Mononuclear cell (primary cell): ENCODE data around the gene PRDM7. TPM values are rescaled to one million over a fixed set of nuclear protein-coding genes. Genes with fewer than 3 reads are reported as not detected.

Source experiments
- H3K27me3 ChIP-seq: 2 replicates; pipeline ENCODE4 v1.6.0; 2011; ENCODE audit warnings: low read length, control low read depth; ENCODE audit not compliant: insufficient read depth
- H3K4me1 ChIP-seq: 2 replicates; pipeline ENCODE4 v1.5.1; 2011; ENCODE audit warnings: mild to moderate bottlenecking, low read length, control low read depth; ENCODE audit not compliant: insufficient read depth
- H3K4me3 ChIP-seq: 2 replicates; pipeline ENCODE4 v1.5.1; 2011; ENCODE audit warnings: mild to moderate bottlenecking, low read length, moderate library complexity
- H3K9me3 ChIP-seq: 2 replicates; pipeline ENCODE4 v1.5.1; 2011; ENCODE audit warnings: low read depth, mild to moderate bottlenecking, control low read depth, low read length
- total RNA-seq: library from RNA; depleted of rRNA; stranded (reverse); fragments of >200 nt; gene quantifications from one replicate; pipeline ENCODE4 v1.2.3, GENCODE V29; 2012

Gene PRDM7
- total RNA-seq, 1 donor: not detected

GRCh38 chr16:90032674-90033331, 44.3 kb downstream of the PRDM7 start:
- H3K4me3 ChIP-seq: no peak overlapping the region

GRCh38 chr16:90031931-90032673, 45.0 kb downstream of the PRDM7 start:
- H3K9me3 ChIP-seq: no peaks in the 10 kb centered on the region
- H3K4me3 ChIP-seq: no peak overlapping the region
- no peaks in the 10 kb centered on the region for H3K4me1 ChIP-seq
- H3K27me3 ChIP-seq: no peaks in the 10 kb centered on the region

More at GRCh38 chr16:90032674-90033331, 44.3 kb downstream of the PRDM7 start:
- H3K9me3 ChIP-seq: no peaks in the 10 kb centered on the region
- H3K4me1 ChIP-seq: no peaks in the 10 kb centered on the region
- H3K27me3 ChIP-seq: no peaks in the 10 kb centered on the region

GRCh38 chr16:90031186-90031930, 45.8 kb downstream of the PRDM7 start:
- peaks cover 2% of the 10 kb centered on the region for H3K4me1 ChIP-seq
- H3K27me3 ChIP-seq: no peaks in the 10 kb centered on the region
- H3K4me3 ChIP-seq: no peak overlapping the region

GRCh38 chr16:90028985-90029384, 48.1 kb downstream of the PRDM7 start:
- H3K4me3 ChIP-seq: no peak overlapping the region
- H3K9me3 ChIP-seq: no peaks in the 10 kb centered on the region
- H3K4me1 ChIP-seq: peaks cover 8% of the 10 kb centered on the region
- no peaks in the 10 kb centered on the region for H3K27me3 ChIP-seq

More at GRCh38 chr16:90031186-90031930, 45.8 kb downstream of the PRDM7 start:
- H3K9me3 ChIP-seq: no peaks in the 10 kb centered on the region

- Histone ChIP-seq H3K4me3 (no peak overlapping the region), H3K4me1 (peaks cover 16% of the 10 kb centered on the region), H3K9me3 (no peaks in the 10 kb centered on the region), H3K27me3 (no peaks in the 10 kb centered on the region)
Measured at GRCh38 chr16:90027611-90028010, 49.5 kb downstream of the PRDM7 start.

- Histone ChIP-seq H3K4me1 (peaks cover 30% of the 10 kb centered on the region), H3K27me3 (no peaks in the 10 kb centered on the region), H3K4me3 (no peak overlapping the region), H3K9me3 (no peaks in the 10 kb centered on the region)
Measured at GRCh38 chr16:90026135-90026534, 51.0 kb downstream of the PRDM7 start.

GRCh38 chr16:90023078-90023447, 54.1 kb downstream of the PRDM7 start:
- Histone ChIP-seq H3K4me1 (peaks cover 42% of the 10 kb centered on the region), H3K9me3 (no peaks in the 10 kb centered on the region), H3K27me3 (peaks cover 8% of the 10 kb centered on the region), H3K4me3 (peak overlapping the region; percentile 43)

- Histone ChIP-seq H3K4me3 (peak overlapping the region; percentile 43), H3K9me3 (no peaks in the 10 kb centered on the region), H3K4me1 (peaks cover 42% of the 10 kb centered on the region), H3K27me3 (peaks cover 13% of the 10 kb centered on the region)
Measured at GRCh38 chr16:90022209-90023077, 54.7 kb downstream of the PRDM7 start.

- Histone ChIP-seq H3K9me3 (no peaks in the 10 kb centered on the region), H3K4me3 (no peak overlapping the region), H3K27me3 (peaks cover 13% of the 10 kb centered on the region), H3K4me1 (peaks cover 35% of the 10 kb centered on the region)
Measured at GRCh38 chr16:90020838-90021382, 56.2 kb downstream of the PRDM7 start.

GRCh38 chr16:90020260-90020837, 56.8 kb downstream of the PRDM7 start:
- H3K4me3 ChIP-seq: no peak overlapping the region
- H3K27me3 ChIP-seq: peaks cover 13% of the 10 kb centered on the region
- peaks cover 34% of the 10 kb centered on the region for H3K4me1 ChIP-seq
- H3K9me3 ChIP-seq: no peaks in the 10 kb centered on the region

- H3K27me3 ChIP-seq: peaks cover 13% of the 10 kb centered on the region
- H3K4me1 ChIP-seq: peaks cover 34% of the 10 kb centered on the region
- H3K4me3 ChIP-seq: no peak overlapping the region
- no peaks in the 10 kb centered on the region for H3K9me3 ChIP-seq
Measured at GRCh38 chr16:90019543-90020259, 57.4 kb downstream of the PRDM7 start.

- Histone ChIP-seq H3K4me1 (peaks cover 34% of the 10 kb centered on the region), H3K4me3 (peak within 1 kb of the TSS; percentile 16), H3K9me3 (no peaks in the 10 kb centered on the region), H3K27me3 (peaks cover 13% of the 10 kb centered on the region)
Measured at GRCh38 chr16:90018652-90019542, 58.2 kb downstream of the PRDM7 start, which contains the start of gene DBNDD1. DBNDD1 (minus strand) TSS chr16:90019456; CDS start chr16:90019341, 115 bp downstream.

- no peak overlapping the region for H3K4me3 ChIP-seq
- H3K4me1 ChIP-seq: peaks cover 35% of the 10 kb centered on the region
- H3K27me3 ChIP-seq: peaks cover 13% of the 10 kb centered on the region
- no peaks in the 10 kb centered on the region for H3K9me3 ChIP-seq
Measured at GRCh38 chr16:90018297-90018651, 58.9 kb downstream of the PRDM7 start.
